HL-60/S4 treated with retinoic acid at 250 ng/mL for 4 days and 3 days (cell line): ENCODE data around the gene OR52E4.

ENCODE experiments used
- in situ Hi-C: fragments of 300-500 bp; cut with MboI; formaldehyde crosslinking; loops from 2 replicates; pipeline ENCODE4 v1.7.0; 2022; ENCODE audit warnings: low sequenced_read_pairs

OR52E4 gene

DNA sequence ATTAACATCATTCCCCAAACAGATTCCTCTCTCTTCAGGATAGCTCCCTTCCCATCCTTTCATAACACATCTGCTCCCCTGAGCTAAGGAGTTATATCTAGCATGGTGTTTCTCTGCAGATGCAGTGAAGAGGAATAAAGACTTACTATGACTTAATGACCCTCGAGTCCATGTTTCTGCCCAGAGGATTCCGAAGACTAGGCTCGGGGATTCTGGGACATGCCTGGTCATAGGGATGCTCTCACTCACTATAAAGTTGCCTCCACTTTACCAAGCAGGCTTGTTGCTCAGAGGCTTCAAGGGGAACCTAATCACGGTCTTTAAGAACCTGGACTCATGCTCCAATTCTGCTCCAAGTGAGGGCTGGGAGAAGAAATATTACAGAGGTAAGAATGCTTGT is at the start of gene OR52E4:
Gene OR52E4, plus strand, starts transcription at position 301 of the 400 bp plus-strand sequence. CDS start 3,664 bp downstream, outside the sequence.
- in situ Hi-C loops, result no loop called here

DNA sequence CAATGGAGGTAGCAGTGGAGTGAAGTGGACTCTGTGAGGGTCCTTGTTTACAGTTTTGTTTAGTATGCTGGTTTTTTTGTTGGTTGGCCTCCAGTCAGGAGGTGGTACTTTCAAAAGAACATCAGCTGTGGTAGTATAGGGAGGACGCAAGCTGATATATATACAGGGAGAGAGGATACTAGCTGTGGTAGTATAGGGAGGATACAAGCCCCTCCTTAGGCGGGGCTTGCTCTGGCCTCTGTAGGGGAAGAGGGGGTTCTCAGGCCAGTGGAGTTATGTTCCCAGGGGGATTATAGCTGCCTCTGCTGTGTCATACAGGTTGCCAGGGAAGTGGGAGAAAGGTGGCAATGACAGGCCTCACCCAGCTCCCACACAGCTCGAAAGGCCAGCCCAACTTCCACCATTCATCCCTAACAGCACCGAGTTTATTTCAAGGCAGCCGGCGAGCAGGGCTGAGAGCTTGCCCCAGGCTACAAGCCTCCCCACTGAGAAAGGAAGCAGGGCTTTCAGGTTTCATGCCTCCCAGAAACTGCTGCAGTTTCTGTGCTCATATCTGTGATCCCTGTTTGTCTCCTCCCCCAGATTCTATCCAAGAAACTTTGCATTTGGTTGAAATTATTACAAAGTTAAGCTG is 49.1 kb upstream of the OR52E4 start:
- in situ Hi-C loops, result no loop called here

- in situ Hi-C loops, result no loop called here
These were observed 47.0 kb upstream of the OR52E4 start for GRCh38 chr11:5833446-5833845.

DNA sequence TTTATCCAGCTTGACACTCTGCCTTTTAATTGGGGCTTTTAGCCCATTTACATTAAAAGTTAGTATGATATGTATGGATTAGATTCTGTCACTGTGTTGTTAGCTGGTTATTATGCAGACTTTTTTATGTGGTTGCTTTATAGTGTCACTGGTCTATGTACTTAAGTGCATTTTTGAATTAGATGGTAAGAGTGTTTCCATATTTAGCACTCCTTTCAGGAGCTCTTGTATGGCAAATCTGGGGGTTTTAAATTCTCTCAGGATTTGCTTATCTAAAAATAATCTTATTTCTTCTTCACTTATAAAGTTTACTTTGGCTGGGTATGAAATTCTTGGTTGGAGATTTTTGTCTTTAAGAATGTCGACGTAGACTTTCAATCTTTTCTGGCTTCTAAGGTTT is 42.7 kb upstream of the OR52E4 start:
- in situ Hi-C loops, result no loop called here

DNA sequence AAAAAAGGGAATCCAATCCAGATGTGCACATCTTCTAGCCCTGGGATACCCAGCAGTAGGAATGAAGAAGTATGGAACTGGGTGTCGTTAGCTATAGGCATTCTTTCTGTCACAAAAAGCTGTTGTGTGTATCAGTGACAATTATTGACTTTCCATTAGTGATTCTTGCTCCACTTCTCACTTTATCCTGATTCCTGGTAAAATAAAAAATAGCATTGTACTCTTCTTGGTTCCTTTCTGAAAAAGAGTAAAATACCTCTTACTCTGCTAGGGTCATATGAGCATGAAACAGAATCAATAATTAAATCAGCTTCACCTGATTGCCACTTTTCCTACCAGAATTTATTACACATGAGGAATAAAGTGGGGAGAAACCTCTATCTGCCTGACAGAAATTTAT is 38.6 kb upstream of the OR52E4 start, which contains the start of gene OR52E6:
Gene OR52E6, minus strand, starts transcription at position 101 of the 400 bp plus-strand sequence. Its CDS starts 0 bp downstream, at position 101.
- in situ Hi-C loops, result no loop called here

DNA sequence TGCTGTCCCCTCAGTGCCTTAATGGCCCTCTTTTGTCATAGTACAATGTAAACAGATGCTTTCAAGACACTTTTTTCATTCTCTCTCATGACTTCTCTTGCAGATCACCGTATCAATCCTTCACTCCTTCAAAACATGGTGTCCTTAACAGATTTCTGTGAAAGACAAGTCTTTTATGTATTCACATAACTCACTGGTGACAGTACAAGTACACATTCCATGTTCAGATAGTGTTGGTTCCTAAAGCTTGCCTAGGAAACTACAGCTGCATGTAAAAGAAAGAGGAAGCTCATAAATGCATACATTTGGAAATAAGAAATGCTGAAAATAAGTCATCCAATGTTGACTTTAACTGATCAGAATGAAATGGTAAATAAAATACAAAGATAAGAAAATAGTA is 33.7 kb upstream of the OR52E4 start:
- in situ Hi-C loops, result no loop called here

DNA sequence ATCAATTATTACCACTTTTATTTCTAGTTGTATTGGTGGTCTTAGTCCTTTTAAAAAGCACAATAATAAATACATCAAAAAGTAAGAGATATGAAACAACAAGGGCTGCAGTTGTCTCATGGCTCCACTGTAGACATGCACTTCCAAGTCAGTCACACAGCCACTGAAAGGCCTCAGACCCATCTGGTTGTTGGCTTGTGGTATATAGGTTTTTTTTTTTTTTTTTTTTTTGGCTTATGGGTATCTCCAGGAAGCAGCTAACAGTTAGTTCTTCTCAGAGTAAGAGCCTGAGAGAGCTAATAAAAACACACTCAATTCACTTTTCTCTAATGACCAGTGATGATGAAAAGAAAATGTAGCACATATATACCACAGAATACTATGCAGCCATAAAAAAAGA is 32.7 kb upstream of the OR52E4 start:
- in situ Hi-C loops, result no loop called here

DNA sequence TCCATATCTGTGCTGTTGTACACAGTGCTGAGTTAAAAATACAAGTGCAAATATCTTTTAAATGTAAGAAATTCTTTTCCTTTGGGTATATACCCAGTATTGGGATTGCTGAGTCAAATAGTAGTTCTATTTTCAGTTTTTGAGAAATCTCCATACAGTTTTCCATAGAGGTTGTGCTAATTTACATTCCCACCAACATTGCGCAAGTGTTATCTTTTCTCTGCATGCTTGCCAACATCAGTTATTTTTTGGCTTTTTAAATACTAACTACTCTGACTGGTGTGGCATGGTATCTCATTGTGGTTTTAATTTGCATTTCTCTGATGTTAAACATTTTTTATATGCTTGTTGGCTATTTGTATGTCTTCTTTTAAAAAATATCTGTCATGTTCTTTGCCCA is 29.4 kb upstream of the OR52E4 start:
- in situ Hi-C loops, result no loop called here

DNA sequence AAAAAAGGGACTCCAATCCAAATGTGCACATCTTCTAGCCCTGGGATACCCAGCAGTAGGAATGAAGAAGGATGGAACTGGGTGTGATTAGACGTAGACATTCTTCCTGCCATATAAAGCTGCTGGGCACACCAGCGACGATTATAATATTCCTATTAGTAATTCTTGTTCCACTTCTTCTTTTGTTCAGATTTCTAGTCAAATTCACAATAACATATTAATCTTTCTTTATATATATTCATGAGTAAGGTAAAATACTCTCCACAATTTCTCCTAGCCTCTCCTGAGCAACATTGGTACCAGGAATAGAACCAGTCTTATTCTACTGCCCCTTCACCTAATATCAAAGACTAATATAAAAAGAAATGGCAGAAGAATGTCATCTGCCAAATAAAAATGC is 22.8 kb upstream of the OR52E4 start, which contains the start of gene OR52E8:
Gene OR52E8, minus strand, starts transcription at position 101 of the 400 bp plus-strand sequence. Its CDS starts 0 bp downstream, at position 101.
- in situ Hi-C loops, result no loop called here

- in situ Hi-C loops, result no loop called here
These were observed 14.6 kb upstream of the OR52E4 start for GRCh38 chr11:5865826-5866225.

DNA sequence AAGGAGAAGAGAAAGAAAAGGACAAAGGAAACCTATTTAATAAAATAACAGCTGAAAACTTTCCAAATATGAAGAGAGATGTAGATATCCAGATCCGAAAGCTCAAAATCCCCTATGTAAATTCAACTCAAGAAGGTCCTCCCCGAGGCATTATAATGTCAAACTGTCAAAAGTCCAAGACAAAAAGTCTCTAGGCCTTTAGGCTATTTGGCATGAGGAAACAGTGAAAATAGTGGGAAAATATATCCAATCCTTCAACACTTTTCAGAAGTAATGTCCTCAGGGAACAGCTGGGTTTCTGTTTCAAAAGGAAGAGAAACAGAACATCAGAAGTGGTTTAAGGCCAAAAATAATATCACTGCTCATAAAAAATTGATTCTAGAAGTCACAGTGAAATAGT is 1.9 kb upstream of the OR52E4 start:
- in situ Hi-C loops, result no loop called here

- in situ Hi-C loops, result no loop called here
These were observed 1.3 kb downstream of the OR52E4 start for GRCh38 chr11:5881756-5882155.

DNA sequence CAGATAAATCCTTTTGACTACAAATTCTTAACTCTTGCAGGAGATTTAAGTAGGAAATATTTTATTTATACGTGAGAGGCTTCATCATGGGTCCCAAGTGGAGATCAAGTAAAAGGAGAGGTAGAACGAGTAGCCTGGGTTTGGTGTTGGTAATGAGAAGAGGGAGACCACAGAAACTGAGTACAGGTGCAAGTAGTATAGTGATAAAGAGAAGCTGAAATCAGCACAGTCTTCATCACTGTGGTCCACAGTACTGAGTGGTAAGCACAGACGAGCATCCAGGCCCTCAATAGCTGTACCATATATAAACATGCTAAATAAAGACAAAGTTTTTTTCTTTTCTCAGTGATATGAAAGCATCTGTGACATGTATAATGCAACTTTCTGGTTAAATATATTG is 6.7 kb downstream of the OR52E4 start:
- in situ Hi-C loops, result no loop called here

- in situ Hi-C loops, result no loop called here
These were observed 7.2 kb downstream of the OR52E4 start for GRCh38 chr11:5887661-5888060.

- in situ Hi-C loops, result no loop called here
These were observed 10.9 kb downstream of the OR52E4 start for GRCh38 chr11:5891216-5891800.

DNA sequence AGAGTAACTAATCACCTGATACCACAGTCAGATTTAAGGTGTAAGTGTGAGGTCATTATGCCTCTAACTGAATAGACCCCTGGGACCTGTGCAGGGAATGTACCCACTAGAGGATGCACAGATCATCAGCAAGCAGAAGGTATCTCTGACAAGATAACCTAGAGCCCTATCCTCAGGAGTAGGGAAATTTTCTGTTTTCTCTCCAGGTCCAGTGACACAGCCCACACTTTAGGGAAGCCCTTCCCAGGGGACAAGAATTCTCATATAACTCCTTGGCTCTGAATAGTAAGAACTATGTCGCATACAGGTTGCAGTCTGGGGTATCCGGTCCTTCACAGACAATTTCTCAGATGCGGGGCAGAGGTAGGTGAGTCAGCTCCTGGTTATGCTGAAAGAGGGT is 12.5 kb downstream of the OR52E4 start, which contains the start of gene OR52E5:
Gene OR52E5, plus strand, starts transcription at position 301 of the 400 bp plus-strand sequence. CDS start 7,569 bp downstream, outside the sequence.
- in situ Hi-C loops, result no loop called here

DNA sequence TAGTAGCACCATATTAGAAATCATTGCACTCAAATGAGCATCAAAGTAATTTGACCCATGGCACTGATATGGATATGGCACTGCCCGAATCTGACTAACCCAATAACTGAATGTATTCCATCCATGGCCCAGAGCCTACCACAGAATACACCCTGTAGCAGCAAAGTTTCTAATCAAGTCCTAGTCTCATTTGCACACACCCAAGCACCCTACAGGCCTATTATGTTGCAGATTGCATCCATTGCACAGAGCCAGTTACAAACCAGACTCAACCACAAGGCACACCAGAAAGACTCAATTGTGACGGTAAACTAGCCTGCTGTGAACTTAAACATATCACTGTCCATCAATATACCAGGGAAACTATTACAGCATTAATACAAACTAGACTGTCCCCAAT is 19.1 kb downstream of the OR52E4 start:
- in situ Hi-C loops, result no loop called here

DNA sequence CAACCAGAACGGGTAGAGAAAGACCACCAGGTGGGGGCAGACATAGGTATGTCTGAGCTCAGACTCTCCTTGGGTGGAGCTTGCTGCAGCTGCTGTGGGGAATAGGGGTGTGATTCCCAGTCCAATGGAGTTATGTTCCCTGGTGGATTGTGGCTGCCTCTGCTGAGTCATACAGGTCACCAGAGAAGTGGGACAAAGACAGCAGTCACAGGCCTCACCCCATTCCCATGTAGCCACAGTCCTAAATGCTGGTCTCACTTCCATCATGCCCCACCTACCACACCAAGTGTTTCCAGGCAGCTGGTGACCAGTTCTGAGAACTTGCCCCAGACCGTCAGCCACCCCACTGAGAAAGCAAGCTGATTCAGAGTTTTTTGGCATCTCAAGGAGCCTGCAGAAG is 30.1 kb downstream of the OR52E4 start:
- in situ Hi-C loops, result no loop called here

- in situ Hi-C loops, result no loop called here
These were observed 42.5 kb downstream of the OR52E4 start for GRCh38 chr11:5922749-5923426.

DNA sequence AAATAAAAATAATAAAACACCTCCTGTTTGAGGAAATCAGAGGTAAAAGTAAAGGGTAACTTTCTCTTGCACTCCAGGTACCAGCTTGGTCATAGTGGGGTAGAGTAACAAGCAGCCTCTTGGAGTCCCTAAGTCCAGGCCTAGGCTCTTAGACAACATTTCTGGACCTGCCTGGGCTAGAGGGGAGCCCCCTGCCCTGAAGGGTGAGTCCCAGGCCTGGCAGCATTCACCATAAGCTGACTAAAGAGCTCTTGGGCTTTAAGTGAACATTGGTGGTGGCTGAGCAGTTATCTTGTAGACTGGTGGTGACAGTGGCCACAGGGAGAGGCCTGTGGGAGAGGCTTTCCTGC is 43.0 kb downstream of the OR52E4 start:
- in situ Hi-C loops, result no loop called here

- in situ Hi-C loops, result no loop called here
These were observed 43.4 kb downstream of the OR52E4 start for GRCh38 chr11:5923794-5924193.

DNA sequence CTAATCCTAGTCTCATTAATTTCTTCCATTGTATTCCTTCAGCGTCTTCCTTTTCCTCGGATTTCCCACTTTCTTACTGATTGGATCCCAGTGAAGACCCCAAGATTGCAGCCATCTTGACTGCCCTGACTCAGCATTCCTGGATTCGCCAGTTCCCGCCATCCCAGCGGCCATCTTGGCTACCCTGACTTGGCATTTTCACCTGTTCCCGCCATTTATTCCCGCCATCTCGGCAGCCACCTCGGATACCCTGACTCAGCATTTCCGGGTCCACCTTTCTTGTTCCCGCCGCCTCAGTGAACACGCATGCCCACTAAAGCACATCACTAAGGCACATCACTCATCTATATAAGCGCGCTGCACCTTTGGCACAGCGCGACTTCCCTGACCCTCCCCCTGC is 47.8 kb downstream of the OR52E4 start:
- in situ Hi-C loops, result no loop called here
